ENCODE results near the gene ERN1.
A peak's percentile ranks its signal among the peaks of the same experiment; 100 is the strongest.

ERN1 gene

GRCh38 chr17:64071111-64071510 lies 58.8 kb downstream of the ERN1 start (continued):
- TF ChIP-seq KLF16 (tag by site-specific recombination; IDR thresholded peaks at IDR 0.05) (no peak), ZNF837 (tag by site-specific recombination; IDR thresholded peaks at IDR 0.05) (no peak)

GRCh38 chr17:64070213-64070612 lies 59.7 kb downstream of the ERN1 start:
- Histone ChIP-seq H3K4me1 (ENCODE audit: control insufficient read depth, insufficient read depth, low read length) (no peaks in the 10 kb centered on the region), H3K9me3 (ENCODE audit: control insufficient read depth, insufficient read depth, low read depth, low read length) (no peaks in the 10 kb centered on the region), H3K27ac (ENCODE audit: extremely low read depth, low read depth, low read length) (no peak overlapping the region), H3K36me3 (ENCODE audit: control insufficient read depth in 2 of 2, insufficient read depth in 1 of 2, low read length in 2 of 2) (peaks cover 0 to 47% of the 10 kb centered on the region in 2 experiments; a peak in 2 of 3 replicates), H3K4me3 (ENCODE audit: low read depth, low read length) (no peak overlapping the region)
- no peak for TF ChIP-seq ZNF596 (tag by site-specific recombination; IDR thresholded peaks at IDR 0.05)
- TF ChIP-seq REST (tag by site-specific recombination; IDR thresholded peaks at IDR 0.05): no peak
- ChIA-PET POLR2A (no interaction called here), CTCF (interaction anchor here (0.6 kb wide), 1 partner anchor 64 kb away, joined by 3 read pairs; no protein-coding TSS in a partner anchor)

- POLR2A ChIA-PET: no interaction called here
- H3K4me3 ChIP-seq (ENCODE audit: low read depth, low read length): no peak overlapping the region
- H3K4me1 ChIP-seq (ENCODE audit: control insufficient read depth, insufficient read depth, low read length): no peaks in the 10 kb centered on the region
- H3K9me3 ChIP-seq (ENCODE audit: control insufficient read depth, insufficient read depth, low read depth, low read length): no peaks in the 10 kb centered on the region
- CTCF ChIA-PET: interaction anchor here (0.9 to 2.3 kb wide), 2 partner anchors 40 to 65 kb away, joined by 4 to 8 read pairs; no protein-coding TSS in a partner anchor
- peaks cover 0 to 47% of the 10 kb centered on the region in 2 experiments; a peak in 2 of 3 replicates for H3K36me3 ChIP-seq (ENCODE audit: control insufficient read depth in 2 of 2, insufficient read depth in 1 of 2, low read length in 2 of 2)
- TF ChIP-seq ZNF366 (tag by site-specific recombination; conservative IDR thresholded peaks at IDR 0.05) (no peak), SETDB1 (IDR thresholded peaks at IDR 0.05; ENCODE audit: insufficient read length, low read length) (peak; percentile 88), ZSCAN18 (tag by site-specific recombination; IDR thresholded peaks at IDR 0.05) (no peak), ZNF626 (tag by site-specific recombination; IDR thresholded peaks at IDR 0.05) (peak; percentile 49; the same call in 1 of the 2 replicates), ZNF280D (tag by site-specific recombination; IDR thresholded peaks at IDR 0.05) (peak; percentile 53; the same call in 1 of the 2 replicates), ZNF768 (tag by site-specific recombination; IDR thresholded peaks at IDR 0.05) (0 out of 2 replicates have a peak, but pooled peaks have one; percentile 42), WT1 (tag by site-specific recombination; IDR thresholded peaks at IDR 0.05) (no peak)
- no peak overlapping the region for H3K27ac ChIP-seq (ENCODE audit: extremely low read depth, low read depth, low read length)
Measured at GRCh38 chr17:64069143-64069542, 60.8 kb downstream of the ERN1 start.

- Histone ChIP-seq H3K9me3 (ENCODE audit: control insufficient read depth, insufficient read depth, low read depth, low read length) (no peaks in the 10 kb centered on the region), H3K4me1 (ENCODE audit: control insufficient read depth, insufficient read depth, low read length) (no peaks in the 10 kb centered on the region), H3K4me3 (ENCODE audit: low read depth, low read length) (no peak overlapping the region), H3K36me3 (ENCODE audit: control insufficient read depth in 2 of 2, insufficient read depth in 1 of 2, low read length in 2 of 2) (peaks cover 0 to 47% of the 10 kb centered on the region in 2 experiments; a peak in 2 of 3 replicates), H3K27ac (ENCODE audit: extremely low read depth, low read depth, low read length) (no peak overlapping the region)
- ChIA-PET CTCF (interaction anchor here (2.3 kb wide), 1 partner anchor 66 kb away, joined by 8 read pairs; no protein-coding TSS in a partner anchor), POLR2A (no interaction called here)
- TF ChIP-seq SCRT2 (tag by site-specific recombination; IDR thresholded peaks at IDR 0.05) (no peak), ZBTB48 (tag by site-specific recombination; IDR thresholded peaks at IDR 0.05) (no peak), ZNF555 (tag by site-specific recombination; conservative IDR thresholded peaks at IDR 0.05) (no peak), ZNF529 (tag by site-specific recombination; IDR thresholded peaks at IDR 0.05; ENCODE audit: insufficient replicate concordance) (no peak), SALL2 (tag by site-specific recombination; IDR thresholded peaks at IDR 0.05; ENCODE audit: borderline replicate concordance) (no peak), SCRT1 (tag by site-specific recombination; IDR thresholded peaks at IDR 0.05; ENCODE audit: borderline replicate concordance) (no peak), ZNF76 (tag by site-specific recombination; IDR thresholded peaks at IDR 0.05; ENCODE audit: borderline replicate concordance, low read depth) (no peak), GLI2 (tag by site-specific recombination; IDR thresholded peaks at IDR 0.05; ENCODE audit: borderline replicate concordance, low read depth) (no peak), ZNF654 (tag by site-specific recombination; IDR thresholded peaks at IDR 0.05; ENCODE audit: low read depth) (no peak), ZNF544 (tag by site-specific recombination; IDR thresholded peaks at IDR 0.05) (no peak)
Measured at GRCh38 chr17:64067657-64068056, 62.3 kb downstream of the ERN1 start.

All from HEK293 (cell line).